NCI-H1417 (cell line): ENCODE results near the gene EML4.
"Not testable (repeated sequence)": the region's sequence is repeated elsewhere in the genome, so short reads cannot be mapped to it uniquely, and the experiment has no call there.

Experiments
- DNase-seq, 3 experiments: peaks; one replicate each; lab custom pipeline; 2025; lab: John Stamatoyannopoulos, UW

EML4 gene

GRCh38 chr2:42332575-42332974, 163.4 kb downstream of the EML4 start:
- no peak for DNase-seq

DNA sequence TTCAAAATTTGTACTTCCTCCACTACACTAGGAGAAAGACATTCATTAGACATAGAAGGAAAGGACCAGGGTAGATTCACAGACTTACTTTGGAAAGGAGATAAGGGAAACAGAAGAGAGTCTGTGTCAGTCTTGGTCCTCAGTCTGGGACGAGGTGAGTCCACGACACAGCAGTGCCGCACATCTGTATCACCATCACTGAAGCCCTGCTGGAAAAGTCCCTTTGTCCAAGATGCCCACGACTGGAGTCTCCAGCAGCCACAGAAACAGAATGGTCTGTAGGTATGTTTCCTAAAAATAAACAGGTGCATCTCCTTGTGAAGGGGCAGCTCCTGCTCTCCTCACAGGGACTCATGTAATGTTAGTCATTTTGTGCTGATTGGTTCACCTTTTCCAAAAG, 164.4 kb downstream of the EML4 start:
- no peak for DNase-seq

DNA sequence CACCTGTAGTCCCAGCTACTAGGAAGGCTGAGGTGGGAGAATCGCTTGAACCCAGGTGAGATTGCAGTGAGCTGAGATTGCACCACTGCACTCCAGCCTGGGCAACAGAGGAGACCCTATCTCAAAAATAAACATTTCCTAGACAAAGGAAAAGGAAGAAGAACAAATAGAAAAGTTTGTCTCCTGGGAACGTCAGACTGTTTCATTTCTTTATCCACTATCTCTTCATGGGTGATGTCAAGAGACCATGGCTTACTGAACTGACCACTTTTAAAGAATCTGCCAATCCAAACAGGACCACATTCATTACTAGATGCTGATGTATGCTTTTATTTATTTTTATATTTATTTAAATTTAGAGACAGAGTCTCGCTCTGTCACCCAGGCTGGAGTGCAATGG, 165.1 kb downstream of the EML4 start:
- no peak for DNase-seq

GRCh38 chr2:42334865-42335264, 165.7 kb downstream of the EML4 start:
- not testable (repeated sequence) for DNase-seq

- DNase-seq = no peak
Measured at GRCh38 chr2:42335514-42336104, 166.5 kb downstream of the EML4 start.

DNA sequence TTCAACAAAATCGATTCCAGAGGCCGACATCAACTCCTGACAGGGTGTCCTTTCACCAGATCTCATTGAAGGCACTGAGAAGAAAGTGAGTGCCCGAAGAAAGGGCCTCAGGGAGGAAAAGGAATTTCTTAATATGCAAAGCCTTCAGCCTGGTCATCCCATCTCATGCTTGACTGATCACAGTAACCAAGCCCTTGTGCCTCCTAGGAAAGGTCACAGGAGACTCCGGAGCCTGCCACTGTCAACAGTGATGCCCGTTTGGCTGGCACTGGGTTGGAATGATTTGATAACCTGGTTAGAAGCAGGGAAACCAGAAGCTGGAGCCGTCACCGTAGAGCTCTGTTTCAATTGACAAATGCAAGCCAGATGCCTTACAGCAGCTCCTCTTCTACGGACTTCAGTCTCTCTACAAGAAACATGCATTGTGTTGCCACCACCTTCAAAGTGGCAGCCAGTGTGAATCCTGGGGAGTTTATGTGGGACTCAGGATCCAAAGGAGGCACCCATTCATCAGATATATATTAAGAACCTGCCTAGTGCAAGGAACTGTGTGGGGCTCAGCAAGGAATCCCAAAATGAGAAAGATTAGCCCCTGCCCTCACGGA, 167.3 kb downstream of the EML4 start:
- DNase-seq = no peak

DNA sequence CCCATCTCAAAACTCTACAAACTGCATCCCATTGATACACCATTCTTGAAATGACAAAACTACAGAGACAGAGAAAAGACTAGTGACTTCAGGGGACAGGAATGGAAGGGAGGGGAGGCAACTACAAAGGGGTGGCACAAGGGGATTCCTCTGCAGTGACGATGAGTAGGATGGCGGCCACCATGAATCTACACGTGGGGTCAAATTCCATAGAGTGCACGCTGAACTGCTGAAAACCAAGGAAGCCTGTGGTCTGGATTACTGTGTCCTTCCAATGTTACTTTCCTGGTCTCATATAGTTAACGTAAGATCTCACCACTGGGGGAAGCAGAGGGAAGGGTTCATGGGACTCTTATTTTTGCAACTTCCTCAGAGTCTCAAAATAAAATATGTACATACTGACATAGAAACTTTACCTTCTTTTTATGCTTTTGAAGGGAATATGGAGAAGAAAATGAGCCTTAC, 168.2 kb downstream of the EML4 start:
- no peak for DNase-seq

GRCh38 chr2:42337846-42338566, 168.9 kb downstream of the EML4 start:
- no peak for DNase-seq

DNA sequence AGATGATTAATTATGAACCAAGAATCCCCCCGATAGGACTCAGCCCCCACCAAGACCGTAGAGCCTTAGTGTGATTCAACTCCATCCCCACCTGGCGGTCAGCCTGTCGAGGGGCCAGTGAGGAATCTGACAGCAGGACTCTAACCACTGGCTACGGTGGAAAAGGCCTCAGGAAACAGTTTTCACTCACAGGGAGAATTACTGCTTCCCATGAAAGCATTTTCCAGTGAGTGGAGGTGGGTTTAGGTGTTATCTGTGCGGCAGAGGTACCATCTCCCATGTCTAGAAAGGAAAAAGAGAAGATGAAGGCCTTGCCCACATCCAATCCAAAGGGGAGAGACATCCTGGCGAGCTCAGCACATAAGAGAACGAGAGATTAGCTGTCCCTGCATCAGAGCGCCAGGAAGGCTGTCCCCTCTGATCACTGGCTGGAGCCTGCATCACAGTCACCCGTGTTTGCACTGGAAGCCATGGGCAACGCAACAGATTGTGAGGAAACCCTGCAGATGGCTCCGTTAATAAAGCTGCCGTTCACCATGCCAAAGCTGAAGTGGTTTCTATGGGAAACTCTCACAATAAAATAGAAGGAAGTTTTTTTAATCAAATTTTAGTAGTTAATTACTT, 169.5 kb downstream of the EML4 start:
- no peak for DNase-seq

- no peak for DNase-seq
Measured at GRCh38 chr2:42339191-42339912, 170.2 kb downstream of the EML4 start.

- no peak for DNase-seq
Measured at GRCh38 chr2:42340045-42340937, 171.1 kb downstream of the EML4 start.

- no peak for DNase-seq
Measured at GRCh38 chr2:42340938-42341636, 171.9 kb downstream of the EML4 start.

- no peak for DNase-seq
Measured at GRCh38 chr2:42342061-42342794, 173.1 kb downstream of the EML4 start.

DNA sequence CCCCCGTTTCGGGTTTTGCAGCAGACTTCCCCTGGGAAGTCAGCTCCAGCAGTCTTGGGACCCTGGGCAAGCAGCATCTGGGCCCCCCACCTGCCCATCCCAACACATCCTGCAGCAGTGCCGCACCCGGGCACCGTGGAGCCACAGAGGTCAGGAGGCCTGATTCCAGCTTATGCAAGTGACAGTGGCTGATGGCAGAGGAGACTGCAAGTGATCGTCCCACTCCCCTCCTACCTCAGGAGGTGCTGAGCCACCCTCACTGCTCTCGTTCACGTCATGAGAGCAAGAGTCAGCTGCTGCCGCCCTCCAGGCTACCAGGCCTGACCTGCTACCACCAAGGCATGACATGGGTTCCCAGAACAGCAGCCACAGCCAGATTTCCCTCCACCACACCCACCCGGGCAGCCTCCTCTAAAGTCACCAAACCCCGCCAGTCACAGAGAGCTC, 173.7 kb downstream of the EML4 start:
- DNase-seq = no peak

GRCh38 chr2:42345986-42346385, 176.8 kb downstream of the EML4 start:
- no peak for DNase-seq

- DNase-seq = not testable (repeated sequence)
Measured at GRCh38 chr2:42346856-42347255, 177.7 kb downstream of the EML4 start.

DNA sequence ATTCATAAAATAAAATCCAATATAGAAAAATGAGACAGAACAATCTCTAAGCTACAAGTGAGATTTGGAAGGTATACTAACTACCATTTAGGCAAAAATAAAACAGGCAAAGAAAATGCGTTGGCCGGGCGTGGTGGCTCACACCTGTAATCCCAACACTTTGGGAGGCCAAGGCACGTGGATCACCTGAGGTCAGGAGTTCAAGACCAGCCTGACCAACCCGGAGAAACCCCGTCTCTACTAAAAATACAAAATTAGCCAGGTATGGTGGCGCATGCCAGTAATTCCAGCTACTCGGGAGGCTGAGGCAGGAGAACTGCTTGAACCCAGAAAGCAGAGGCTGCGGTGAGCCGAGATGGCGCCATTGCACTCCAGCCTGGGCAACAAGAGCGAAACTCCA, 178.4 kb downstream of the EML4 start:
- not testable (repeated sequence) for DNase-seq

DNA sequence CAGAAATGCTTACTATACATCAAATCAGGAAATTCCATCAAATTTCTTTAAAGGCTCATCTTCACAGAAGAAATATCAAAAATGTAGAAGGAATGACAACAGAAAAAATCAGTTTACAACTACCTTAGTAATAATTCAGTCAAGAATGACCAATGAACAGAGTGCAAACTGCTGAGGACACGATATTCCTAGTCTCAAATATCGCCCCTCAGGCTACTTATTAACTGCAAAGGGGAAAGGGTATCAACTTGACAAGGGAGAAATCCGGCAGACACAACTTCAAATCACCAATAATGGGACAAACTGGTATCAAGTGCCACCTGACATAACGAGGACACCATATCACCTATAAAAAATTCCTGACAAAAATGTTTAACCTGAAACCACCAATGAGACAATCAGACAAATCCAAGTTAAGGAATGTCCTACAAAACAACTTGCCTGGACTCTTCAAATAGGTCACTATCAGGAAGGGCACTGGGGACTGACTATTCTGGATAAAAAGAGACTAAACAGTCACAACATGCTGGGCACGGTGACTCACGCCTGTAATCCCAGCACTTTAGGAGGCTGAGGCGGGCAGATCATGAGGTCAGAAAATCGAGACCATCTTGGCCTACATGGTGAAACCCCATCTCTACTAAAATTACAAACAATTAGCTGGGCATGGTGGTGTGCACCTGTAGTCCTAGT, 179.1 kb downstream of the EML4 start:
- no peak for DNase-seq

DNA sequence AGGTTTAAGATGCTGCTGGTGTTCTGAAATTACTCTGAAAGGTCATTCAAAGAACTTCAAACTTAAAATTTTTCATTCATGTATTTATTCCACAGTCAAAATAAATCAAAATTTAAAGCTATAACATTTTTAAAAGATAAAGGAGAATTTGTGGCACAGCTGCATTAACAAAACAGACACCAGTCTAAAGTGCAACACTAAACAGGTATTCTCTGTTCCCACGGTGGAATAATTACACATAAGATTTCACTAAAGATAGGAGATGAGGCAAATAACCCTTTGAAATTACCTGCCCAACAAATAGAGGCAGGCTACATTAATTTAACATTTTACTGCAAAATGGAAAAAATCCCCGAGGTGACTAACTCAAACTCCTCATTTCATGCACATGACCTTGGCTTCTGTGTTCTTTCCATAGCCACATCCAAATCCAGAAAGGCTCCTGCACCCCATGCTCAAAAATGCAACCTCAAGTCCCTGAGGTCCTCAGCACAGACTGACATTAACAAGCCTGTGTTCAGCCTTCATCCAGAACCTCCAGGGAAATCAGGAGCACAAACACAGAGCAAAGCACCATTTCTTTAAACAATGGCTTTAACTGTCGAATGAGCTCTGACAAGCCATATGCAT, 181.4 kb downstream of the EML4 start:
- DNase-seq = no peak
